Stimulated activated naive CD8-positive, alpha-beta T cell treated with anti-CD3 and anti-CD28 coated beads, Interleukin-15, Interleukin-2, amounts not matched to agents 100 U/mL and 50 U/mL, for 24 hours (primary cell): ENCODE measurements around the gene MSH6.
"Not testable (repeated sequence)": the region's sequence is repeated elsewhere in the genome, so short reads cannot be mapped to it uniquely, and the experiment has no call there.

Experiments used
- ATAC-seq: fragments of 150-1000 bp; cut with Tn5 transposase; one replicate; pipeline ENCODE4 v1.10.0; 2021
- DNase-seq: peaks from one replicate; pipeline ENCODE4 v3.0.0; 2021

Gene MSH6

DNA sequence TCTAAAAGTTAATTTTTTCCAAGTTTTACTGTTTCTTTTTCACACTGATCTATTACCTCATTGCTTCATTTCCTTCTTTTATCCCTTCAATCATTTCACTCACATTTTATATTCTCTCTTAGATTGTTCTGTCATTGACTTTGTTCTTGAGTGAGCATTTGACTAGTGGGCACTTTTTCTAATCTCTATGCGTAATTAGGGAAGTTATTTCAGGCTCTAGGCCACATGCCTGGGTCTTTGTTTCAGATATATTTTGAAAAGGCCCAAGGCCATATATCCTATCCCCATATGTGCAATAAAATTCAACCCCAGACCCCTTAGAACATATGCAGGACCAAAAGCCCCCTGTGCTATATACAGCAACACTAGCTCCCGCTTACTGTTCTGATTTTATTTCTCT is 61.2 kb downstream of the MSH6 start:
- ATAC-seq: no peak
- DNase-seq: no peak

DNA sequence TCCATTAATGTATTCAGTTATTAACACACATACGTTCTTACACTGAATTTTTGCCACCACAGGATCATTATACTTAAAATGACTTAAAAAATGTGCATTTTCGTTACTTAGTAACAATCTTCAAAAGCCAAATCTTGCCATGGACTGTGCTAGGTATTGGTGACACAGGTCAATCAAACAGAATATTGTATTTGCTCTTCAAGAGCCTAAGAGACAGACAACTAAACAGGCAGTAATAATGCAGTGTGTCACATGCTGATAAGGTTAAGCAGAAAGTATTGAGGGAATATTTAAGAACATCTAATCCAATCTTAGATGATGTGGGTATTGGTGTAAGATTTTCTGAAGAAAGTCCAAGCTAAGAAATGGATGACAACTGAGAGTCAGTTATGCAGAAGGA is 66.4 kb downstream of the MSH6 start:
- no peak for ATAC-seq
- no peak for DNase-seq

DNA sequence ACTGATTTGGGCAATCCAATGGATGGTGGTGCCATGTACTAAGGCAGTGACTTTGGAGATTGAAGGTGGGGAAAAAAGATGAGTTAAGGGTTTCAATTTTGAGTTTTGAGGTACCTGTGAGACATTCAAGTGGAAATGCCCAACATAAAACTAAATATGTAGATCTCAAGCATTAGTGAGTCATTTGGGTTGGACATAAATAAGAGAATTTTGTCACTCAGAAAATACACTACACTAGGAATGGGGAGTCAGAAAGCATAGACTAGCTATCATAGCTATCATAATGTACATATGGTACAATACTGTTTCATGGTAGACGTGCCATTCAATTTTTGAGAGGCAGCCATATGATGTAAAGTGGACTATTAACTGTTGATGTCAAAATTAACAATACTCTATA is 67.3 kb downstream of the MSH6 start:
- DNase-seq (no peak), ATAC-seq (no peak)

DNA sequence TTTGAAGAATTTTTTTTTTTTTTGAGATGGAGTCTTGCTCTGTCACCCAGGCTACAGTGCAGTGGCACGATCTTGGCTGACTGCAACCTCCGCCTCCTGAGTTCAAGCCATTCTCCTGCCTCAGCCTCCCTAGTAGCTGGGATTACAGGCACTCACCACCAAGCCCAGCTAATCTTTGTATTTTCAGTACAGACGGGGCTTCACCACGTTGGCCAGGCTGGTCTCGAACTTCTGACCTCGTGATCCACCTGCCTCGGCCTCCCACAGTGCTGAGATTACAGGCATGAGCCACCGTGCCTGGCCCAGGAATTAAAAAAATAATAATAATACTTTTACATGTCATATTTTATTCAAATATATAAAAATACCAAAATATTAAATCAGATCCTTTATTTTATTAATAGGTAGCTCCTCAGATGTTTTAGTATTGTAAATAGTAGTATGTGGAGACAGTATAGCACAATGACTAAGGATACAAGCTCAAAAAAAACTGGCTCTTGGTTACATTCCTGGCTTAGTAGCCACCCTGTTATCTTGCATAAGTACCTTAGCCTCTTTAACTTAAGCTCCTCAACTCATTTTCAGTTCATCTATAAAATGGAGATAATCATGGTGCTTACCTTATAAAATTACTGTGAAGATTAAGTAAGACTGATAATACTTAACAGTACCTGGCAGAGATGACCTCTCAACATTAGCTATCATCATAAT is 70.3 kb downstream of the MSH6 start:
- not testable (repeated sequence) for ATAC-seq, DNase-seq
